Measurements from ENCODE around the gene NYAP2.

NYAP2 gene

GRCh38 chr2:225512876-225513540 lies 113.5 kb downstream of the NYAP2 start:
- Mint-ChIP-seq H3K4me1 (ENCODE audit: low read depth) (no peaks in the 10 kb centered on the region), H3K4me3 (no peak overlapping the region), H3K9me3 (no peaks in the 10 kb centered on the region), H3K36me3 (ENCODE audit: low read depth) (no peaks in the 10 kb centered on the region), H3K27me3 (ENCODE audit: low read depth) (no peaks in the 10 kb centered on the region), H3K27ac (no peak overlapping the region)
- no peak for DNase-seq (ENCODE audit: low spot score)

GRCh38 chr2:225515033-225515432 lies 115.5 kb downstream of the NYAP2 start:
- H3K36me3 Mint-ChIP-seq (ENCODE audit: low read depth), result no peaks in the 10 kb centered on the region
- H3K4me1 Mint-ChIP-seq (ENCODE audit: low read depth), result no peaks in the 10 kb centered on the region
- no peak for DNase-seq (ENCODE audit: low spot score)
- H3K27me3 Mint-ChIP-seq (ENCODE audit: low read depth), result no peaks in the 10 kb centered on the region
- no peak overlapping the region for H3K27ac Mint-ChIP-seq
- no peak overlapping the region for H3K4me3 Mint-ChIP-seq
- H3K9me3 Mint-ChIP-seq, result no peaks in the 10 kb centered on the region

- Mint-ChIP-seq H3K4me3 (no peak overlapping the region), H3K27me3 (ENCODE audit: low read depth) (no peaks in the 10 kb centered on the region), H3K4me1 (ENCODE audit: low read depth) (no peaks in the 10 kb centered on the region), H3K36me3 (ENCODE audit: low read depth) (no peaks in the 10 kb centered on the region), H3K9me3 (no peaks in the 10 kb centered on the region), H3K27ac (no peak overlapping the region)
- no peak for DNase-seq (ENCODE audit: low spot score)
Measured at GRCh38 chr2:225526760-225527390, 127.4 kb downstream of the NYAP2 start.

- Mint-ChIP-seq H3K36me3 (ENCODE audit: low read depth) (no peaks in the 10 kb centered on the region), H3K9me3 (no peaks in the 10 kb centered on the region), H3K27ac (no peak overlapping the region)
Measured at GRCh38 chr2:225531559-225531958, 132.0 kb downstream of the NYAP2 start.

GRCh38 chr2:225532096-225532495 lies 132.6 kb downstream of the NYAP2 start:
- H3K9me3 Mint-ChIP-seq, result no peaks in the 10 kb centered on the region
- H3K36me3 Mint-ChIP-seq (ENCODE audit: low read depth), result no peaks in the 10 kb centered on the region
- H3K27me3 Mint-ChIP-seq (ENCODE audit: low read depth), result no peaks in the 10 kb centered on the region
- no peak overlapping the region for H3K4me3 Mint-ChIP-seq
- H3K4me1 Mint-ChIP-seq (ENCODE audit: low read depth), result no peaks in the 10 kb centered on the region
- no peak overlapping the region for H3K27ac Mint-ChIP-seq
- no peak for DNase-seq (ENCODE audit: low spot score)

More at GRCh38 chr2:225531559-225531958, 132.0 kb downstream of the NYAP2 start:
- H3K4me1 Mint-ChIP-seq (ENCODE audit: low read depth), result no peaks in the 10 kb centered on the region
- no peaks in the 10 kb centered on the region for H3K27me3 Mint-ChIP-seq (ENCODE audit: low read depth)
- no peak overlapping the region for H3K4me3 Mint-ChIP-seq
- DNase-seq (ENCODE audit: low spot score), result no peak

- H3K27me3 Mint-ChIP-seq (ENCODE audit: low read depth), result no peaks in the 10 kb centered on the region
- H3K9me3 Mint-ChIP-seq, result no peaks in the 10 kb centered on the region
- H3K27ac Mint-ChIP-seq, result no peak overlapping the region
Measured at GRCh38 chr2:225534037-225534436, 134.5 kb downstream of the NYAP2 start.

GRCh38 chr2:225534697-225535096 lies 135.2 kb downstream of the NYAP2 start:
- H3K9me3 Mint-ChIP-seq, result no peaks in the 10 kb centered on the region
- no peak overlapping the region for H3K27ac Mint-ChIP-seq
- no peaks in the 10 kb centered on the region for H3K27me3 Mint-ChIP-seq (ENCODE audit: low read depth)
- no peaks in the 10 kb centered on the region for H3K36me3 Mint-ChIP-seq (ENCODE audit: low read depth)
- DNase-seq (ENCODE audit: low spot score), result no peak
- no peaks in the 10 kb centered on the region for H3K4me1 Mint-ChIP-seq (ENCODE audit: low read depth)
- no peak overlapping the region for H3K4me3 Mint-ChIP-seq

More at GRCh38 chr2:225534037-225534436, 134.5 kb downstream of the NYAP2 start:
- Mint-ChIP-seq H3K4me1 (ENCODE audit: low read depth) (no peaks in the 10 kb centered on the region), H3K4me3 (no peak overlapping the region), H3K36me3 (ENCODE audit: low read depth) (no peaks in the 10 kb centered on the region)
- no peak for DNase-seq (ENCODE audit: low spot score)

GRCh38 chr2:225536036-225536435 lies 136.5 kb downstream of the NYAP2 start:
- Mint-ChIP-seq H3K27ac (no peak overlapping the region), H3K4me3 (no peak overlapping the region)

GRCh38 chr2:225543626-225544025 lies 144.1 kb downstream of the NYAP2 start:
- Mint-ChIP-seq H3K36me3 (ENCODE audit: low read depth) (no peaks in the 10 kb centered on the region), H3K4me1 (ENCODE audit: low read depth) (no peaks in the 10 kb centered on the region), H3K27ac (no peak overlapping the region), H3K4me3 (no peak overlapping the region), H3K9me3 (no peaks in the 10 kb centered on the region), H3K27me3 (ENCODE audit: low read depth) (no peaks in the 10 kb centered on the region)
- no peak for DNase-seq (ENCODE audit: low spot score)

More at GRCh38 chr2:225536036-225536435, 136.5 kb downstream of the NYAP2 start:
- no peaks in the 10 kb centered on the region for H3K9me3 Mint-ChIP-seq
- no peak for DNase-seq (ENCODE audit: low spot score)
- no peaks in the 10 kb centered on the region for H3K27me3 Mint-ChIP-seq (ENCODE audit: low read depth)
- no peaks in the 10 kb centered on the region for H3K4me1 Mint-ChIP-seq (ENCODE audit: low read depth)
- H3K36me3 Mint-ChIP-seq (ENCODE audit: low read depth), result no peaks in the 10 kb centered on the region

GRCh38 chr2:225556461-225556860 lies 157.0 kb downstream of the NYAP2 start:
- DNase-seq (ENCODE audit: low spot score), result no peak
- Mint-ChIP-seq H3K4me1 (ENCODE audit: low read depth) (no peaks in the 10 kb centered on the region), H3K27me3 (ENCODE audit: low read depth) (peaks cover 3% of the 10 kb centered on the region), H3K27ac (no peak overlapping the region), H3K4me3 (no peak overlapping the region), H3K9me3 (no peaks in the 10 kb centered on the region), H3K36me3 (ENCODE audit: low read depth) (no peaks in the 10 kb centered on the region)

GRCh38 chr2:225558399-225559071 lies 159.0 kb downstream of the NYAP2 start:
- Mint-ChIP-seq H3K4me3 (no peak overlapping the region), H3K36me3 (ENCODE audit: low read depth) (no peaks in the 10 kb centered on the region), H3K9me3 (no peaks in the 10 kb centered on the region), H3K27me3 (ENCODE audit: low read depth) (peaks cover 5% of the 10 kb centered on the region), H3K4me1 (ENCODE audit: low read depth) (no peaks in the 10 kb centered on the region), H3K27ac (no peak overlapping the region)
- DNase-seq (ENCODE audit: low spot score), result no peak

- Mint-ChIP-seq H3K36me3 (ENCODE audit: low read depth) (no peaks in the 10 kb centered on the region), H3K4me3 (no peak overlapping the region), H3K9me3 (no peaks in the 10 kb centered on the region), H3K27ac (no peak overlapping the region), H3K27me3 (ENCODE audit: low read depth) (peaks cover 5% of the 10 kb centered on the region), H3K4me1 (ENCODE audit: low read depth) (no peaks in the 10 kb centered on the region)
- no peak for DNase-seq (ENCODE audit: low spot score)
Measured at GRCh38 chr2:225559072-225559415, 159.5 kb downstream of the NYAP2 start.

- Mint-ChIP-seq H3K4me3 (no peak overlapping the region), H3K4me1 (ENCODE audit: low read depth) (no peaks in the 10 kb centered on the region), H3K9me3 (no peaks in the 10 kb centered on the region), H3K27ac (no peak overlapping the region), H3K27me3 (ENCODE audit: low read depth) (peaks cover 1% of the 10 kb centered on the region), H3K36me3 (ENCODE audit: low read depth) (no peaks in the 10 kb centered on the region)
- no peak for DNase-seq (ENCODE audit: low spot score)
Measured at GRCh38 chr2:225566798-225567197, 167.3 kb downstream of the NYAP2 start.

- H3K9me3 Mint-ChIP-seq, result no peaks in the 10 kb centered on the region
- H3K27ac Mint-ChIP-seq, result no peak overlapping the region
- H3K36me3 Mint-ChIP-seq (ENCODE audit: low read depth), result no peaks in the 10 kb centered on the region
- H3K27me3 Mint-ChIP-seq (ENCODE audit: low read depth), result no peaks in the 10 kb centered on the region
- DNase-seq (ENCODE audit: low spot score), result no peak
- no peaks in the 10 kb centered on the region for H3K4me1 Mint-ChIP-seq (ENCODE audit: low read depth)
- H3K4me3 Mint-ChIP-seq, result no peak overlapping the region
Measured at GRCh38 chr2:225569995-225570394, 170.5 kb downstream of the NYAP2 start.

All from T-helper 2 cell treated with Interferon-gamma antibody and Interleukin-4, amounts not matched to agents 5 μg/mL and 100 μg/mL, for 36 hours (primary cell).